T47D (cell line): Measurements from ENCODE around the gene OPTC.
"Not testable (repeated sequence)": the region's sequence is repeated elsewhere in the genome, so short reads cannot be mapped to it uniquely, and the experiment has no call there.

ENCODE experiments used
- DNase-seq, 2 experiments: peaks; one replicate each; pipeline versions ENCODE4 v3.0.0 to v3.0.0-alpha.2; 2011 to 2012; ENCODE audit warnings: low read depth in 1 of 2, low spot score in 1 of 2
- JUND ChIP-seq: IDR thresholded peaks from 2 replicates; pipeline ENCODE4 v1.6.1; 2012; ENCODE audit warnings: low read depth
- in situ Hi-C: cut with HindIII; loops from 2 replicates; pipeline ENCODE4 v1.10.0; 2016; ENCODE audit warnings: low sequenced_read_pairs, low pct_unique_long_range_greater_than_20kb

The OPTC gene

GRCh38 chr1:203517426-203518110 lies 23.6 kb downstream of the OPTC start:
- no peak for DNase-seq
- in situ Hi-C loops, result no loop called here
- no peak for TF ChIP-seq JUND

- DNase-seq, in situ Hi-C loops: not testable (repeated sequence)
Measured at GRCh38 chr1:203518139-203518538, 24.2 kb downstream of the OPTC start.

- no peak for TF ChIP-seq JUND
- in situ Hi-C loops, result no loop called here
- no peak for DNase-seq
Measured at GRCh38 chr1:203518541-203518940, 24.6 kb downstream of the OPTC start.

GRCh38 chr1:203519053-203519840 lies 25.3 kb downstream of the OPTC start:
- DNase-seq, result no peak
- no peak for TF ChIP-seq JUND
- in situ Hi-C loops, result no loop called here

GRCh38 chr1:203519896-203520295 lies 25.9 kb downstream of the OPTC start:
- TF ChIP-seq JUND, result no peak
- DNase-seq, result no peak
- in situ Hi-C loops, result no loop called here

- in situ Hi-C loops, result no loop called here
- no peak for DNase-seq
- no peak for TF ChIP-seq JUND
Measured at GRCh38 chr1:203520315-203520714, 26.4 kb downstream of the OPTC start.

GRCh38 chr1:203521074-203521794 lies 27.3 kb downstream of the OPTC start:
- TF ChIP-seq JUND, result no peak
- in situ Hi-C loops, result no loop called here
- no peak for DNase-seq

GRCh38 chr1:203521812-203522211 lies 27.9 kb downstream of the OPTC start:
- DNase-seq, result no peak
- in situ Hi-C loops, result no loop called here
- TF ChIP-seq JUND, result no peak

- TF ChIP-seq JUND, result no peak
- no peak for DNase-seq
- in situ Hi-C loops, result no loop called here
Measured at GRCh38 chr1:203522237-203522636, 28.3 kb downstream of the OPTC start.

GRCh38 chr1:203523667-203524066 lies 29.7 kb downstream of the OPTC start:
- in situ Hi-C loops, result no loop called here
- DNase-seq, result no peak

GRCh38 chr1:203524152-203524551 lies 30.2 kb downstream of the OPTC start:
- TF ChIP-seq JUND, result no peak
- no peak for DNase-seq
- in situ Hi-C loops, result no loop called here

More at GRCh38 chr1:203523667-203524066, 29.7 kb downstream of the OPTC start:
- TF ChIP-seq JUND, result no peak

GRCh38 chr1:203524824-203525223 lies 30.9 kb downstream of the OPTC start:
- in situ Hi-C loops, result no loop called here
- TF ChIP-seq JUND, result no peak
- DNase-seq, result no peak

GRCh38 chr1:203525685-203526084 lies 31.7 kb downstream of the OPTC start:
- no peak for TF ChIP-seq JUND
- in situ Hi-C loops, result no loop called here
- DNase-seq, result no peak
